UCSD-AML1 (cell line): ENCODE measurements around the gene C4orf36.
"Not testable (repeated sequence)": the region's sequence is repeated elsewhere in the genome, so short reads cannot be mapped to it uniquely, and the experiment has no call there.

ENCODE experiments used
- DNase-seq: peaks from one replicate; lab custom pipeline; 2025; ENCODE audit not compliant: unreplicated experiment; lab: John Stamatoyannopoulos, UW

Gene C4orf36

GRCh38 chr4:86917212-86918039, 25.2 kb upstream of the C4orf36 start:
- DNase-seq, result no peak

DNA sequence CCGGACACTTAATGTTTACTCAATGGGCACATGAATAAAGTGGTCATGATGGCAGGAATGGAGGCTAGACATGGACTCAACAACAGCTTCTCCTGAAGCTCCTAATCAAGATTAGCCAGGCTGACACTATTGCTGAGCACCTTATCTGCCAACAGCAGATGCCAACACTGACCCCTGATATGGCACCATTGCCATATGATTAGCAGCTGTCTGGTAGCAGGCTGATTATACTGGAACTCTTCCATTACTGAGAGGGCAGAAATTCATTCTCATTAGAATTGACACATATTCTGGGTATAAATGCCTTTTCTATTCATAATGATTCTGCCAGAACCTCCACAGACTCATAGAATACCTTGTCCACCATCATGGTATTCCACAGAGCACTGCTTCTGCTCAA, 24.2 kb upstream of the C4orf36 start:
- no peak for DNase-seq

DNA sequence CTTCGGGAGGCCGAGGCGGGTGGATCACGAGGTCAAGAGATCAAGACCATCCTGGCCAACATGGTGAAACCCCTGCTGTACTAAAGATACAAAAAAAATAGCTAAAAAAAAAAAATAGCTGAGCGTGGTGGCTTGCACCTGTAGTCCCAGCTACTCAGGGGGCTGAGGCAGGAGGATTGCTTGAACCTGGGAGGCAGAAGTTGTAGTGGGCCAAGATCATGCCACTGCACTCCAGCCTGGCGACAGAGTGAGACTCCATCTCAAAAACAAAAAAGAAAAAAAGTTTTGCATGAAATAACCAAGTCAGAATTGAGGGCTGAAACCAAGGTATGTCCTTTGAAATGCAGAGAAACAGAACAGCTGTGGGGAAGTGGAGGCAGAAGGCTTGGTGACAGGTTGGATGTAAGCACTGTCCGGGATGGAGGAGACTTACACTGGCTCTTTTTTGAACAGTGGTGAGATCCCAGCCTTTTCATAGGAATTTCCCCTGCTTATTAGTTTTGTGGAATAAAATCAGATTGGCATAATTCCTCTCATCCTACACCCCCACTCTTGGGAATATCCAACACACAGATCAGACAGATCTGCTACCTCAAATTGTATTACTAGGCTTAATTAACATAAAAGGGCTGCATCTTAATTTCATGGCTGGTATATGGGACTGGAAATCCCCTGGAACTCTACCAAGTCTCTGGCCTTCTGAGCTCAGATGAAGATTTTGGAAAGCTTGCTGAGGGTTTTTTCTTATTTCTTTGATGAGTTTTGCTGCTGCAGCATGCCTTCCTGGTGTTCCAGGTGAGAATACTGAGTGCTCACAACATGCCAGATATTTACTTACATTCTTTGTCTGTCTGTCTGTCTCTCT, 18.8 kb upstream of the C4orf36 start:
- no peak for DNase-seq

DNA sequence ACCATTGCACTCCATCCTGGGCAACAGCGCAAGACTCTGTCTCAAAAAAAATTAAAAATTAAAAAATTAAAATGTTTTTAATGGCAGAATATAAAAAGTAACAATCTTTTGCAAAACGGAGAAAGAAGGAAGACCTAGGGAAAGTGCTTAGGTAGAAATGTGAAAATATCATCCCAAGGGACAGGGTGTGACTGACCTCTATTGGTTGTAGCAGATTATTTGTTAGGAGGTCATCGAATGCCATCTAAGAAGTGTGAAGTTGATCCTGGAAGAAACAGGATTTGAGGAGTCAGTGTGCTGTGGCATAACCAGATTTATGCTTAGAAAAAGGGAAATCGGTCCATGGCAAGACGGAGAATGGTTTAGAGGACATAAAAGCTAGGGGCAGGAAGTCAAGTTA, 18.1 kb upstream of the C4orf36 start:
- no peak for DNase-seq

DNA sequence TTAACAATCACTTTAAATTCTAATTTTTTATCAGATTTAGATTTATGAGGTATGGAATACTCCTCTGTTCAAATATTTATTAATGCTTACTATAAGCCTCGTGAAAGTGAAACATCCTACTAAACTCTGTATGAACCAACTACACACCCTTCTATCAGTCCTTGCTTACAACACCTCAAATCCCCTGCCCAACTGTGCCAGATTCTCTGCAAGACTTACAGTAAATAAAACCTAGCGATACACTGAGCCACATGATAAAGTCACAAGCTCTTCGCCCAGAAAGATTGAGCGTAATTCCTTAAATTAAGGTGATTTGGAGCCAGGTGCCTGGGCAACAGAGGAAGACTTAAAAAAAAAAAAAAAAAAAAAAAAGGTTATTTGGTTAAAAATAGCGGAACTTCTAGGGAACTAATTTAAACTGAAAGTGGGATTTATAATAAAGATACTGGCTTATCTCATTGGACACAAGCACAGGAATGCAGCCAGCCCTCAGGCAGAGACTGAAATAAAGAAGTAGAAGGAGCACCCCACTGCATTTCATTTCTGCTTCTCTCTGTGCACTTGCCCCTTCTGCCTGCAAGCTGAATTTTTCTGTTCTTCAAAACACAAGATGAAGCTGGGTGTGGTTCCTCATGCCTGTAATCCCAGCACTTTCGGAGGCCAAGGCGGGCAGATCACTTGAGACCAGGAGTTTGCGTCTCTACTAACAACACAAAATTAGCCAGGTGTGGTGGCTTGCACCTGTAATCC, 17.5 kb upstream of the C4orf36 start:
- DNase-seq, result no peak

- no peak for DNase-seq
Observed at GRCh38 chr4:86908251-86908657, 16.0 kb upstream of the C4orf36 start.

DNA sequence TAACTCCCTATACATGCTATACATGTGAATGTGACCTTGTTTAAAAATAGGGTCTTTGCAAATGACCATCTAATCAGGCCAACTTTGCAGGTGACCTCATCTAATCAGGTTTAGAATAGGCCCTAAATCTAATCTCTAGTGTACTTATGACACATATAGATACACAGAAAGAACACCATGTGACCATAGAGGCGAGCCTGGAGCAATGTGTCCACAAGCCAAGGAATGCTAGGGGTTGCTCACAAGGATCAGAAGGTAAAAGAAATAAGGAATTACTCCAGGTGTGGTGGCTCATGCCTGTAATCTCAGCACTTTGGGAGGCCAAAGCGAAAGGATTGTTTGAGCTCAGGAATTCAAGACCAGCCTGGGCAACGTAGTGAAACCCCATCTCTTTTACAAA, 9.6 kb upstream of the C4orf36 start:
- no peak for DNase-seq

GRCh38 chr4:86898562-86898961, 6.3 kb upstream of the C4orf36 start:
- peak; percentile 20 for DNase-seq

DNA sequence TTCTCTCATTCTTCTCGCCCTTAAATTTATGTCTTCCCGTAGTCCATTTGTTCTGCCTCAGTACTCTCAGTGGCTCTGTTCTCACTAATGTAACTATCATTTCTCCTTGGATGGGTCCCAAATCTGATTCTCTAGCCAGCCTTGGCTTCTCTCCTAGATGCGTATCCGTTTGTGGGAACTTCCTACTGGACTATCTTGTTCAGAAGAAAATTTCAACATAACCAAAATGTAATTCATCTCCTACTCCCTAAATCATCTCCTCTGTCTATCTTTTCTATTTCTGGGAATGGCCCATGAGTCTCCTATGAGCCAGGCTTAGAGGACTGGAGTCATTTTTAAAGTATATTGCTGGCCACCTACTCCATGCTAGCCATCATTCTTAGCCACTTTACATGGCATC, 4.4 kb upstream of the C4orf36 start:
- no peak for DNase-seq

DNA sequence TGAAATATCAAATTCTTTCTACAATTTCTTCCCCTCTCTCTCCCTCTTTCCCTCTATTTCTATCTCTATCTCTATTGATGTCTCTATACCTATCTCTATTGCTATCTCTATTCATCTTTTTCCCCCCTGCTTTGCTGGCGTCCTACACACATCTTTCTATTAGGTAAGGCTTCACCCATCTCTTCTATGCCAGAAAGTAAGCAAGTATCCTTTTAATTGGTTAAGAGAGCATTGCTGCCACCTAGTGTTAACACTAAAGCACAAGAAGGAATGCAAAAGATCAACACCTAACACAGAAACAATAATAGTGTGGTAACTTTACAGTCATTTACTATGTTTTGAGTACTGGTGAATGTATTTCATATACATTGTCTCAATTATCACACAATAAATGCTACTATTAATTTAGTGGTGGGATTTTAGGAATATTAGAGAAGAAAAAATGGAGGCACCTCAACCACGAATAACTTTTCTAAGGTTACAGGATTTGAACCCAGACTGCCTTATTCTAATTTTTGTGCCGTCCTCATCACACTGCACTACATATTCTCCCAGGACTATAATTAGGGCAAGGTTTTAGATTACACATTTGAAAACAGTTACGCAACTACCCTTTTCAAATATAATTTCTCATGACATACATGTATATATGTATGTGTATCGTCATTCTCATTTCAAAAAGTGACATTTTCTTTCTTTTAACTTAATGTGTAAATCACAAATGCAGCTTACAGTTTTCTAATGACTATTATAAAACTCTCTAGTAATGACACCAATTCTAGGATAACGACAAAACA, 3.7 kb upstream of the C4orf36 start:
- no peak for DNase-seq

GRCh38 chr4:86894455-86894854, 2.2 kb upstream of the C4orf36 start:
- DNase-seq, result no peak

GRCh38 chr4:86893136-86893535, 914 bp upstream of the C4orf36 start:
- no peak for DNase-seq

DNA sequence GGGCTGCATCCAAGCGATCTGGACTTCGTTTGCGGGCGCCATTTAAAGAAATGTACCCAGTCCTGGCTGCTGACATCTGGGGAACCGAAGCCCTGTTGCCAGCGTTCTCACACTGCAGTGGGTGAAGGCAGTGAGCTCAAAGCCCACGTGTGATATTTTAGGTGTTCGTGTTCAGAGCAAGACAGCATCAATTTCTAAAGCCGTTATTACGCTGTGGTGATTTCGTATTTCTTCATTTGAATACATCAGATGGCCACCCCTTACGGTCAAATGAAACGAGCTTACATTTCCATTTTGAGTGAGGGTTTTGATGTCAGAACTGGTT, 376 bp upstream of the C4orf36 start:
- no peak for DNase-seq

- no peak for DNase-seq
Observed at GRCh38 chr4:86890790-86891189, 1.4 kb downstream of the C4orf36 start.

GRCh38 chr4:86879641-86880040, 12.6 kb downstream of the C4orf36 start:
- DNase-seq, result no peak

DNA sequence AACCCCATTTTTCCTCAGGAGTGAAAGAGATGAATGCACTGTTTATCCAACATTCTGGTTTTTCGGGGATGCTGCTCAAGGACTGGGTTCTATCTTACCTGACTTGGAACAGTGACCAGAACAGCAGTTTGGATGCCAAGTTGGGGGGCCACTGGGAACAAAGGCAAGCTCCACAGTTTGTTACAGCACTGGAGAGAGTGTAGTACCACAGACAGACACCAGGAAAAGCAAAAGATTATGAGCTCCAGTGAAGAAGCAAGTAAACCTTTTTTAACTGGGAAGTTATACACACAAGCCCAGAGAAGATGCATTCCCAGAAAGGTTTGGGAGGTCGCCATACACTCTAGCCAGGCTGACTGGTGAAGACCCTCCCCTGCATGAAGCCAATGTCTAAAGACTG, 13.6 kb downstream of the C4orf36 start:
- no peak for DNase-seq

- DNase-seq, result no peak
Observed at GRCh38 chr4:86876894-86877685, 15.1 kb downstream of the C4orf36 start.

DNA sequence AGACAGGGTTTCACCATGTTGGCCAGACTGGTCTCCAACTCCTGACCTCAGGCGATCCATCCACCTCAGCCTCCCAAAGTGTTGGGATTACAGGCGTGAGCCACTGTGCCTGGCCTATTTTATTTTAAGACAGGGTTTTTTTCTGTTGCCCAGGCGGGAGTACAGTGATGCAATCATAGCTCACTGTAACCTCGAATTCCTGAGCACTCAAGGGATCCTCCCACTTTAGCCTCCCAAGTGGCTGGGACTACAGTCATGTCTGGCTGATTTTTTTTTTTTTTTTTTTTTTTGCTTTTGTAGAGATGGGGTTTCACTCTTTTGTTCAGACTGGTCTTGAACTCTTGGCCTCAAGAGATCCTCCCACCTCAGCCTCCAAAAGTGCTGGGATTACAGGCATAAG, 16.8 kb downstream of the C4orf36 start:
- not testable (repeated sequence) for DNase-seq

GRCh38 chr4:86872135-86872534, 20.1 kb downstream of the C4orf36 start:
- no peak for DNase-seq

DNA sequence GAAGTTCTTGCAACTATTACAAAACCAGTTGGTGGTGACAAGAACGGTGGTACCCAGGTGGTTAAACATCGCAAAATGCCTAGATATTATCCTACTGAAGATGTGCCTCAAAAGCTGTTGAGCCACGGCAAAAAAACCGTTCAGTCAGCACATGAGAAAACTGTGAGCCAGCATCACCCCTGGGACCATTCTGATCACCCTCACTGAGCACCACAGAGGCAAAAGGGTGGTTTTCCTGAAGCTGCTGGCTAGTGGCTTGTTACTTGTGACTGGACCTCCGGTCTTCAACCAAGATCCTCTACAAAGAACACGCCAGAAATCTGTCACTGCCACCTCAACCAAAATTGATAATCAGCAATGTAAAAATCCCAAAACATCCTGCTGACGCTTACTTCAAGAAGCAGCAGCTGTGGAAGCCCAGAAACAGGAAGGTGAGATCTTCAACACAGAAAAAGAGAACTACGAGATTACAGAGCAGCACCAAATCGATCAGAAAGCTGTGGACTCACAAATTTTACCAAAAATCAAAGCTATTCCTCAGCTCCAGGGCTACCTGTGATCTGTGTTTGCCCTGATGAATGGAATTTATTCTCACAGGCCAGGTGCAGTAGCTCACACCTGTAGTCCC, 21.7 kb downstream of the C4orf36 start:
- no peak for DNase-seq
